ENCODE results near the gene KCP.

- TF ChIP-seq, protein P1, sequence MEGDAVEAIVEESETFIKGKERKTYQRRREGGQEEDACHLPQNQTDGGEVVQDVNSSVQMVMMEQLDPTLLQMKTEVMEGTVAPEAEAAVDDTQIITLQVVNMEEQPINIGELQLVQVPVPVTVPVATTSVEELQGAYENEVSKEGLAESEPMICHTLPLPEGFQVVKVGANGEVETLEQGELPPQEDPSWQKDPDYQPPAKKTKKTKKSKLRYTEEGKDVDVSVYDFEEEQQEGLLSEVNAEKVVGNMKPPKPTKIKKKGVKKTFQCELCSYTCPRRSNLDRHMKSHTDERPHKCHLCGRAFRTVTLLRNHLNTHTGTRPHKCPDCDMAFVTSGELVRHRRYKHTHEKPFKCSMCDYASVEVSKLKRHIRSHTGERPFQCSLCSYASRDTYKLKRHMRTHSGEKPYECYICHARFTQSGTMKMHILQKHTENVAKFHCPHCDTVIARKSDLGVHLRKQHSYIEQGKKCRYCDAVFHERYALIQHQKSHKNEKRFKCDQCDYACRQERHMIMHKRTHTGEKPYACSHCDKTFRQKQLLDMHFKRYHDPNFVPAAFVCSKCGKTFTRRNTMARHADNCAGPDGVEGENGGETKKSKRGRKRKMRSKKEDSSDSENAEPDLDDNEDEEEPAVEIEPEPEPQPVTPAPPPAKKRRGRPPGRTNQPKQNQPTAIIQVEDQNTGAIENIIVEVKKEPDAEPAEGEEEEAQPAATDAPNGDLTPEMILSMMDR (IDR thresholded peaks at IDR 0.05; ENCODE audit: low read length), result no peak
- TF ChIP-seq EZH2phosphoT487 (IDR thresholded peaks at IDR 0.05; ENCODE audit: low read length) (no peak), EZH2 (optimal IDR thresholded peaks at IDR 0.05; ENCODE audit: low read depth, low read length) (no peak)
Measured at GRCh38 chr7:128928159-128928813, 17.8 kb upstream of the KCP start.

Measured in MM.1S (cell line).